ENCODE data around the gene MUC4. TPM values are rescaled to one million over a fixed set of nuclear protein-coding genes. Genes with fewer than 3 reads are reported as not detected.

The MUC4 gene
- total and polyA plus RNA-seq, 2 experiments from 2014 or later = 1.3 TPM

DNA sequence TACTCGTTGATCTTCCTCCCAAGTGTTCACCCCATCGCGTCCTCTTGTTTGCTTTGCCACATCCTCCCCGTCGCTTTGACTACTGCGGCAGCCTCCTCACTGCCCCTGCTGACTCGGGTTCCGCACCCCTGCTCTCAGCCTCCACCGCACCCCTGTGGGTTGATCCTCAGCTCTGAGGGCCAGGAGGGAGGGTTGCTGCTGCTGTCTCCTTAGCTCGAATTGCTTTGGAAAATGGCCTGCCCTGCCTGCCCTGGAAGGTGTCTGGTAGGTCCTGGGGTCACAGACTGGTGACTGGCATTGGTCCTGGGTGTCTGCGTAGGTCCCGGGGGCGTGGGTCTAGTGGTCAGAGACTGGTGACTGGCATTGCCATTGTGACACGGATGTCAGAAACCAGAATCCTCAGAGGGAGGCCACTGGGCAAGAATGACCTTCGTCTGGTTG is 9.4 kb downstream of the MUC4 start:
- TF ChIP-seq ZNF114 (CRISPR knock-in tag; IDR thresholded peaks at IDR 0.05) = no peak
- TF ChIP-seq, protein P1, sequence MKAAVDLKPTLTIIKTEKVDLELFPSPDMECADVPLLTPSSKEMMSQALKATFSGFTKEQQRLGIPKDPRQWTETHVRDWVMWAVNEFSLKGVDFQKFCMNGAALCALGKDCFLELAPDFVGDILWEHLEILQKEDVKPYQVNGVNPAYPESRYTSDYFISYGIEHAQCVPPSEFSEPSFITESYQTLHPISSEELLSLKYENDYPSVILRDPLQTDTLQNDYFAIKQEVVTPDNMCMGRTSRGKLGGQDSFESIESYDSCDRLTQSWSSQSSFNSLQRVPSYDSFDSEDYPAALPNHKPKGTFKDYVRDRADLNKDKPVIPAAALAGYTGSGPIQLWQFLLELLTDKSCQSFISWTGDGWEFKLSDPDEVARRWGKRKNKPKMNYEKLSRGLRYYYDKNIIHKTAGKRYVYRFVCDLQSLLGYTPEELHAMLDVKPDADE (IDR thresholded peaks at IDR 0.05) = no peak
- TF ChIP-seq, protein P2, sequence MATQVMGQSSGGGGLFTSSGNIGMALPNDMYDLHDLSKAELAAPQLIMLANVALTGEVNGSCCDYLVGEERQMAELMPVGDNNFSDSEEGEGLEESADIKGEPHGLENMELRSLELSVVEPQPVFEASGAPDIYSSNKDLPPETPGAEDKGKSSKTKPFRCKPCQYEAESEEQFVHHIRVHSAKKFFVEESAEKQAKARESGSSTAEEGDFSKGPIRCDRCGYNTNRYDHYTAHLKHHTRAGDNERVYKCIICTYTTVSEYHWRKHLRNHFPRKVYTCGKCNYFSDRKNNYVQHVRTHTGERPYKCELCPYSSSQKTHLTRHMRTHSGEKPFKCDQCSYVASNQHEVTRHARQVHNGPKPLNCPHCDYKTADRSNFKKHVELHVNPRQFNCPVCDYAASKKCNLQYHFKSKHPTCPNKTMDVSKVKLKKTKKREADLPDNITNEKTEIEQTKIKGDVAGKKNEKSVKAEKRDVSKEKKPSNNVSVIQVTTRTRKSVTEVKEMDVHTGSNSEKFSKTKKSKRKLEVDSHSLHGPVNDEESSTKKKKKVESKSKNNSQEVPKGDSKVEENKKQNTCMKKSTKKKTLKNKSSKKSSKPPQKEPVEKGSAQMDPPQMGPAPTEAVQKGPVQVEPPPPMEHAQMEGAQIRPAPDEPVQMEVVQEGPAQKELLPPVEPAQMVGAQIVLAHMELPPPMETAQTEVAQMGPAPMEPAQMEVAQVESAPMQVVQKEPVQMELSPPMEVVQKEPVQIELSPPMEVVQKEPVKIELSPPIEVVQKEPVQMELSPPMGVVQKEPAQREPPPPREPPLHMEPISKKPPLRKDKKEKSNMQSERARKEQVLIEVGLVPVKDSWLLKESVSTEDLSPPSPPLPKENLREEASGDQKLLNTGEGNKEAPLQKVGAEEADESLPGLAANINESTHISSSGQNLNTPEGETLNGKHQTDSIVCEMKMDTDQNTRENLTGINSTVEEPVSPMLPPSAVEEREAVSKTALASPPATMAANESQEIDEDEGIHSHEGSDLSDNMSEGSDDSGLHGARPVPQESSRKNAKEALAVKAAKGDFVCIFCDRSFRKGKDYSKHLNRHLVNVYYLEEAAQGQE (IDR thresholded peaks at IDR 0.05; ENCODE audit: unreplicated experiment) = no peak
- no peak for TF ChIP-seq ZNF331 (CRISPR knock-in tag; IDR thresholded peaks at IDR 0.05; ENCODE audit: low read depth)
- TF ChIP-seq, protein P3, sequence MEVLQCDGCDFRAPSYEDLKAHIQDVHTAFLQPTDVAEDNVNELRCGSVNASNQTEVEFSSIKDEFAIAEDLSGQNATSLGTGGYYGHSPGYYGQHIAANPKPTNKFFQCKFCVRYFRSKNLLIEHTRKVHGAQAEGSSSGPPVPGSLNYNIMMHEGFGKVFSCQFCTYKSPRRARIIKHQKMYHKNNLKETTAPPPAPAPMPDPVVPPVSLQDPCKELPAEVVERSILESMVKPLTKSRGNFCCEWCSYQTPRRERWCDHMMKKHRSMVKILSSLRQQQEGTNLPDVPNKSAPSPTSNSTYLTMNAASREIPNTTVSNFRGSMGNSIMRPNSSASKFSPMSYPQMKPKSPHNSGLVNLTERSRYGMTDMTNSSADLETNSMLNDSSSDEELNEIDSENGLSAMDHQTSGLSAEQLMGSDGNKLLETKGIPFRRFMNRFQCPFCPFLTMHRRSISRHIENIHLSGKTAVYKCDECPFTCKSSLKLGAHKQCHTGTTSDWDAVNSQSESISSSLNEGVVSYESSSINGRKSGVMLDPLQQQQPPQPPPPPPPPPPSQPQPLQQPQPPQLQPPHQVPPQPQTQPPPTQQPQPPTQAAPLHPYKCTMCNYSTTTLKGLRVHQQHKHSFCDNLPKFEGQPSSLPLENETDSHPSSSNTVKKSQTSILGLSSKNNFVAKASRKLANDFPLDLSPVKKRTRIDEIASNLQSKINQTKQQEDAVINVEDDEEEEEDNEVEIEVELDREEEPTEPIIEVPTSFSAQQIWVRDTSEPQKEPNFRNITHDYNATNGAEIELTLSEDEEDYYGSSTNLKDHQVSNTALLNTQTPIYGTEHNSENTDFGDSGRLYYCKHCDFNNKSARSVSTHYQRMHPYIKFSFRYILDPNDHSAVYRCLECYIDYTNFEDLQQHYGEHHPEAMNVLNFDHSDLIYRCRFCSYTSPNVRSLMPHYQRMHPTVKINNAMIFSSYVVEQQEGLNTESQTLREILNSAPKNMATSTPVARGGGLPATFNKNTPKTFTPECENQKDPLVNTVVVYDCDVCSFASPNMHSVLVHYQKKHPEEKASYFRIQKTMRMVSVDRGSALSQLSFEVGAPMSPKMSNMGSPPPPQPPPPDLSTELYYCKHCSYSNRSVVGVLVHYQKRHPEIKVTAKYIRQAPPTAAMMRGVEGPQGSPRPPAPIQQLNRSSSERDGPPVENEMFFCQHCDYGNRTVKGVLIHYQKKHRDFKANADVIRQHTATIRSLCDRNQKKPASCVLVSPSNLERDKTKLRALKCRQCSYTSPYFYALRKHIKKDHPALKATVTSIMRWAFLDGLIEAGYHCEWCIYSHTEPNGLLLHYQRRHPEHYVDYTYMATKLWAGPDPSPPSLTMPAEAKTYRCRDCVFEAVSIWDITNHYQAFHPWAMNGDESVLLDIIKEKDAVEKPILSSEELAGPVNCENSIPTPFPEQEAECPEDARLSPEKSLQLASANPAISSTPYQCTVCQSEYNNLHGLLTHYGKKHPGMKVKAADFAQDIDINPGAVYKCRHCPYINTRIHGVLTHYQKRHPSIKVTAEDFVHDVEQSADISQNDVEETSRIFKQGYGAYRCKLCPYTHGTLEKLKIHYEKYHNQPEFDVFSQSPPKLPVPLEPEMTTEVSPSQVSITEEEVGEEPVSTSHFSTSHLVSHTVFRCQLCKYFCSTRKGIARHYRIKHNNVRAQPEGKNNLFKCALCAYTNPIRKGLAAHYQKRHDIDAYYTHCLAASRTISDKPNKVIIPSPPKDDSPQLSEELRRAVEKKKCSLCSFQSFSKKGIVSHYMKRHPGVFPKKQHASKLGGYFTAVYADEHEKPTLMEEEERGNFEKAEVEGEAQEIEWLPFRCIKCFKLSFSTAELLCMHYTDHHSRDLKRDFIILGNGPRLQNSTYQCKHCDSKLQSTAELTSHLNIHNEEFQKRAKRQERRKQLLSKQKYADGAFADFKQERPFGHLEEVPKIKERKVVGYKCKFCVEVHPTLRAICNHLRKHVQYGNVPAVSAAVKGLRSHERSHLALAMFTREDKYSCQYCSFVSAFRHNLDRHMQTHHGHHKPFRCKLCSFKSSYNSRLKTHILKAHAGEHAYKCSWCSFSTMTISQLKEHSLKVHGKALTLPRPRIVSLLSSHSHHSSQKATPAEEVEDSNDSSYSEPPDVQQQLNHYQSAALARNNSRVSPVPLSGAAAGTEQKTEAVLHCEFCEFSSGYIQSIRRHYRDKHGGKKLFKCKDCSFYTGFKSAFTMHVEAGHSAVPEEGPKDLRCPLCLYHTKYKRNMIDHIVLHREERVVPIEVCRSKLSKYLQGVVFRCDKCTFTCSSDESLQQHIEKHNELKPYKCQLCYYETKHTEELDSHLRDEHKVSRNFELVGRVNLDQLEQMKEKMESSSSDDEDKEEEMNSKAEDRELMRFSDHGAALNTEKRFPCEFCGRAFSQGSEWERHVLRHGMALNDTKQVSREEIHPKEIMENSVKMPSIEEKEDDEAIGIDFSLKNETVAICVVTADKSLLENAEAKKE (CRISPR knock-in tag; IDR thresholded peaks at IDR 0.05) = no peak
- no peak for TF ChIP-seq CREB1 (CRISPR knock-in tag; IDR thresholded peaks at IDR 0.05; ENCODE audit: low read depth)
- no peak for TF ChIP-seq STAT1 (IDR thresholded peaks at IDR 0.05; ENCODE audit: unreplicated experiment)
- TF ChIP-seq EZH2phosphoT487 (IDR thresholded peaks at IDR 0.05; ENCODE audit: unreplicated experiment) = no peak
- TF ChIP-seq EZH2 (IDR thresholded peaks at IDR 0.05; ENCODE audit: low read depth, unreplicated experiment) = no peak
- Mint-ChIP-seq H3K4me1 (peaks cover 50% of the 10 kb centered on the region), H3K27ac (no peak overlapping the region), H3K27me3 (ENCODE audit: insufficient read depth, low read depth, poor library complexity) (peaks cover 18% of the 10 kb centered on the region), H3K4me3 (no peak overlapping the region; the same call in 2 of the 3 replicates), H3K9me3 (no peaks in the 10 kb centered on the region; the same call in 2 of the 3 replicates), H3K36me3 (ENCODE audit: low read depth) (peaks cover 2% of the 10 kb centered on the region; the same call in 2 of the 3 replicates)
- Histone ChIP-seq H3K36me3 (ENCODE audit: insufficient read depth) (no peaks in the 10 kb centered on the region), H2AFZ (no peak overlapping the region; the same call in 1 of the 2 replicates), H3F3A (replicated peaks; ENCODE audit: low read depth) (0 out of 2 replicates have a peak, but pooled peaks cover 5% of the 10 kb centered on the region), H4K20me1 (replicated peaks; ENCODE audit: insufficient read depth) (no peaks in the 10 kb centered on the region), H3K4me3 (no peak overlapping the region), H3K27me3 (ENCODE audit: insufficient read depth) (no peaks in the 10 kb centered on the region), H3K27ac (ENCODE audit: low read depth) (no peak overlapping the region), H3K79me2 (replicated peaks; ENCODE audit: insufficient read depth) (no peaks in the 10 kb centered on the region), H3K9me2 (ENCODE audit: insufficient read depth) (no peaks in the 10 kb centered on the region), H3K4me2 (no peak overlapping the region), H3K4me1 (ENCODE audit: insufficient read depth) (peaks cover 24% of the 10 kb centered on the region)
- ATAC-seq (no peak), DNase-seq (ENCODE audit: low spot score) (no peak)
